ENCODE measurements around the gene SIGLEC15. TPM values are rescaled to one million over a fixed set of nuclear protein-coding genes. Genes with fewer than 3 reads are reported as not detected.
"Not testable (repeated sequence)": the region's sequence is repeated elsewhere in the genome, so short reads cannot be mapped to it uniquely, and the experiment has no call there.

The SIGLEC15 gene, protein sequence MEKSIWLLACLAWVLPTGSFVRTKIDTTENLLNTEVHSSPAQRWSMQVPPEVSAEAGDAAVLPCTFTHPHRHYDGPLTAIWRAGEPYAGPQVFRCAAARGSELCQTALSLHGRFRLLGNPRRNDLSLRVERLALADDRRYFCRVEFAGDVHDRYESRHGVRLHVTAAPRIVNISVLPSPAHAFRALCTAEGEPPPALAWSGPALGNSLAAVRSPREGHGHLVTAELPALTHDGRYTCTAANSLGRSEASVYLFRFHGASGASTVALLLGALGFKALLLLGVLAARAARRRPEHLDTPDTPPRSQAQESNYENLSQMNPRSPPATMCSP
- 0.07 and 0.12 TPM in 2 replicates for total RNA-seq (2014; rRNA removed; shearing (Covaris generic))

DNA sequence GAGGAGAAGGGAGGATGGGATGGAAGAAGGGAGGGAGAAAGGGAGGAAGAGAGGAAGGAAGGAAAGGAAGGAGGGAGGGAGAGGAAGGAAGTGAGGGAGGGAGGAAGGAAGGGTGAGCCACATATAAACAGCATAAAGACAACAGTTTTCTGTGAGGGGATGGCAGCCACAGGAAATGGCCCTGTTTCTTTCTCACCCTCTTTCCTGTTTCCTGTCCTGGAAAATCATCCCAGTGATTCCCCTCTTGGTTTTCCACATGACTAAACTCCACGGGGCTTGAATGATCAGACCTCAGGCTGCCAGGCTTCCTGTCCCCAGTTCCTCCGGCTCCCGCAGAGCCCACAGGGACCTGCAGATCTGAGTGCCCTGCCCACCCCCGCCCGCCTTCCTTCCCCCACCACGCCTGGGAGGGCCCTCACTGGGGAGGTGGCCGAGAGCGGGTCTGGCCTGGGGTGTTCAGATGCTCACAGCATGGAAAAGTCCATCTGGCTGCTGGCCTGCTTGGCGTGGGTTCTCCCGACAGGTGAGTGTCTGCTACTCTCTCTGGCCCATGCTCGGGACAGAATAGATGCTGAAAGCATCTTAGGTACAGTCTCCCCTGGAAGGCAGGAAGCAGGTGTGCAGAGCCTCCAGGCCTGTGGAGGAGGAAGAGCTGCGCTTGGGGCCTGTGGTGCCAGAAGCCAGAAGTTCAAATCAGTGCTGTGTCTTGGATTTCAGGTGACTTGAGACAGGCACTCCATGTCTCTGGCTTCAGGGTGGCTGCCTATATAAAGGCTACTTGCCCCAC, at the start of gene SIGLEC15:
SIGLEC15 (plus strand) TSS at position 418 of the 787 bp plus-strand sequence; CDS start at position 472, 54 bp downstream.
- DNase-seq (ENCODE audit: low spot score), result peak; percentile 44

GRCh38 chr18:45775743-45776142, 49.7 kb upstream of the SIGLEC15 start:
- no peak for DNase-seq (ENCODE audit: low spot score)

GRCh38 chr18:45777393-45777792, 48.1 kb upstream of the SIGLEC15 start:
- peak; percentile 68 for DNase-seq (ENCODE audit: low spot score)

DNA sequence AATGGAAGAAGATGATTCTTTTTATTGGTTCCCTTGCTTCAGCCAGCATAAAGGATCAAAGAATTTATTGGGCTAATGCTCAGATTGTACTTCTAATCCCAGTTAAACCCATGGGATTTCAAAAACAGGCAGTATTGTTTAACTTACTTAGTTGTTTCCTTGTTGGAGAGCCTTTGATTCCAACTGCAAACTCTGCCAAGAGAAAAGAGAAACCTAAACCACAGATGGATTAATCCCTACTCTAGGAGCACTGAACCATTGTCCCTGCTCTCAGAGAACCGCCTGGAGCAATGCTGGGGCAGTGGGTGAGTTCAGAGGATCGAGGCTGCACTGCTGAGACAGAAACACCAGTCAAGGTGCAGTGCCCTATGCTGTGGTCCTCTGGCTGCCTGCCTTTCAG, 44.9 kb upstream of the SIGLEC15 start:
- DNase-seq (ENCODE audit: low spot score), result no peak

DNA sequence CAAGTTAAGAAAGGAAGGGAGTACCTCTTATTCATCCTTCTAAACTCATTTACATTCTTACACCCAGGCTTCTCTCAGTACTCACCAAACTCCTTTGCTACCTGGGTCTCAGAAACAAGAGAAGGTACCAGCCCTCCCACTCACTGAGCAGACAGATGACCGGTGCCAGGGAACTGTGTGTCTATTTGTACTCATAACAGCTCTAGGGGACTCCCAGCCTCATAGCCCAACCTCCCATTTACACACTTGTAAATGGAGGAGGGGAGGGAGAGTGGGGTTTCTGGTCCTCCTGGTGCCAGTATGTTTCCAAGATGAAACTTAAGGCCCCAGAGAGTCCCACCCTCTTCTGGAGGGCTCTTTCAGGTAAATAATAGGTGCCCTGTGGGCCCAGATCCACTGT, 42.8 kb upstream of the SIGLEC15 start:
- no peak for DNase-seq (ENCODE audit: low spot score)

- DNase-seq (ENCODE audit: low spot score), result peak; percentile 43
Measured at GRCh38 chr18:45783097-45784075, 42.1 kb upstream of the SIGLEC15 start.

- peak; percentile 49 for DNase-seq (ENCODE audit: low spot score)
Measured at GRCh38 chr18:45785134-45785533, 40.3 kb upstream of the SIGLEC15 start.

DNA sequence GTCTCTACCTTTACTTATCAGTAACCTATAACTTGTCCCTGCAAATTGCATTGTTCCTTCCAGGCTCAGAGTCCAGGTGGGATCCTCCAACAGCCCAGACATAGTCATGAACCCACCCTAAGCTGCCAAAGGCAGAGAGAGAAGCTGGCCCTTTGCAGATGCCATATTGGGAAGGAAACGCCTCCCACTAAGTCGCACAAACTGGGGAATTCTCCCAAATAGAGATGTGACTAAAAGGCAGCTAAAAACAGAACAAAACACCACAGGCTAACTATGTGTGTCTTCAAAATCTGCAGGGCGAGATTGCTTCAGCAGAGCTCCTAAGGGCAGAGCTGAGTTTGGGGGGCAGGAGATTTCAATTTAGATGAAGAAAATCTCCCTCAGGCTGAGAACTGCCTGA, 38.5 kb upstream of the SIGLEC15 start:
- DNase-seq (ENCODE audit: low spot score), result no peak

GRCh38 chr18:45787346-45787745, 38.1 kb upstream of the SIGLEC15 start:
- DNase-seq (ENCODE audit: low spot score), result no peak

DNA sequence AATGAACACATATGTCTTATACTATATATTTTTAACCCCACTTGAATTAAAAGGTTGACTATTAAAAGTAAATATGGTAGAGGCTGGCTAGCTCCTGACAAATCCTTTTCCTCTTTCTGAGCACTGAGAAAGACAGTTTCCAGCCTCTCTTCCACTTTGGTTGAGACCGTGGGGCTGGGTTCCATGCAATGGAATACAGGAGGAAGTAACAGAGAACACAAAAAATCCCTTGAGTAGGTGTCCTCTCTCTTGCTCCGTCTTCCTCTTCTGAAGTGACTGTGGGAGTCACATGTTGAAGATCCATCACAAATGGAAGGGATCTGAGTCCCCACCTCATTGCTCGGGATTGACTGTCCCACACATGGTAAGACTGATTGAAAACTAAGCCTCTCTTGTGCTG, 36.6 kb upstream of the SIGLEC15 start:
- no peak for DNase-seq (ENCODE audit: low spot score)

DNA sequence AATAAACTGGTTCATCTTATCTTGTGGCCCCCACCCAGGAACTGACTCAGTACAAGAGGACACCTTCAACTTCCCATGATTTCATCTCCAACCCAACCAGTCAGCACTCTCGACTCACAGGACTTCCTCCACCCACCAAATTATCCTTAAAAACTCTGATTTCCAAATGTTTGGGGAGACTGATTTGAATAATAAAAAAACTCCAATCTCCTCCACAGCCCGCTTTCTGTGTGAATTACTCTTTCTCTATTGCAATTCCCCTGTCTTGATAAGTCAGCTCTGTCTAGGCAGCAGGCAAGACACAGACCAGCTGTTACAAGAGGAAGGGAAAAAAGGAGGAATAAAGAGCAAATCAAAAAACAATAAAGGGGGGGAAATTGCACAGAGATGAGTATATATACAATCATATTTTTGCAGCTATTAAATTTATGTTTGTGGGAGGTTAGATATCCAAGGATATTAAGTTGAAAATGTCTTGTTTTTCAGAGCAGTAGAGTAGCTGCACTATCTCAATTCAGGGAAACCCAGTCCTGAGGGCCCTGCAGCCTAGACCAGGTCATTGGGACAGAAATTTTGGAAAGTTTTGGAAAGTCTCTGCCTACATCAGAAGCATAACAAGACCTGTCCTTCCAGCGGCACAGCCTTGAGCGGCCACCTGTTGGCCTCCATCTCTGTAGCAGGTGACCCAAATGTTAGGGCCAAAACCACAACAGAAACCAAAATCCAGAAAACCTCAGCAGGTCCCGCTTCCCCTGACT, 32.8 kb upstream of the SIGLEC15 start:
- no peak for DNase-seq (ENCODE audit: low spot score)

GRCh38 chr18:45793264-45793965, 32.1 kb upstream of the SIGLEC15 start:
- peak; percentile 89 for DNase-seq (ENCODE audit: low spot score)

GRCh38 chr18:45801416-45802004, 24.0 kb upstream of the SIGLEC15 start:
- no peak for DNase-seq (ENCODE audit: low spot score)

DNA sequence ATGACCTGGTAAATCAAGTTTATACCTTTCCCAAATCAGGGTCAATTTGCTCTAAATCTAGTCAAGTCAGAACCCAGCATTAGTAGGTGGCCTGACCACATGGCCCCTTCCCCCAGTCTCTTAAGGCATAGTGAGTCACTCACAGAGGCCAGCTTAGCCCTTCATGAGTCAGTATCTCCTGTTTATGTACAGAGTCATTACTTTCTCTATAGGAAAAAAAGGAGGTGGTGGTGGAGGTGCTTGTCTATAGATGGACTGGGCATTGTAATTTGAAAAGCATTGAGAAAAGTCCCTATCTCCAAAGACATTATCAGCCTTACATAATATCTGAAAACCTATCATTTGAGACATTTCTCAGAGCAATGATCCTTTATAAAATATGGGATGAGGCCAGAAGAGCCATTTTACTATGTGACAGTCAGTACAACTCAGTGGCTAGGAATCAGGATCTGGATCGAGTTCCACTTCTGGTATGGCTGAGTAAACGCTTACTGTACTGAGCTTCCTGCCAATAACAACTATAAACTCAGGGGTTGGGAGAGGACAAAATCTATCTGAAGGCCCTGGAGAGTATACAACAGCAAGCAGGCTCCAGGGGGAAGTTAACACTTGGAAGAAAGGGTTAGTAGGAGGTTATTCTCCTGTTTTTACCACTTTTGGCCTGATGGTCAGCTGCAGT, 22.5 kb upstream of the SIGLEC15 start:
- DNase-seq (ENCODE audit: low spot score), result peak; percentile 93

DNA sequence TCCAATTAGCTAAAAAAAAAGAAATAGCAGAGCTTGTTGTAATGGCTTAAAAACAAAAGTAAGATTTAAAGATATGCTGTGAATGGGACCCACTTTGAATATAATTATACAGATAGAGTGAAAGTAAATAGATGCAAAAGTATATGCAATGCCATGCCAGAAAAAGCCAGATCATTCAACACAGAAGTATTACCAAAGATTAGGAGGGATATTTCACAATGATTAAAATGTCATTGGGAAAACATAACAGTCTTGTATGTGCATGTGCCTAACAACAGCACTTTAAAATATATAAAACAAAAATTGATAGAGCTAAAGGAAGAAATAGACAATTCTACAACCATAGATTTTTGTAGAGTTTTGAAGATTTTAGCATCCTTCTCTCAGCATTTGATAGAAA, 19.9 kb upstream of the SIGLEC15 start:
- DNase-seq (ENCODE audit: low spot score), result no peak

GRCh38 chr18:45806226-45806625, 19.2 kb upstream of the SIGLEC15 start:
- DNase-seq (ENCODE audit: low spot score), result no peak

DNA sequence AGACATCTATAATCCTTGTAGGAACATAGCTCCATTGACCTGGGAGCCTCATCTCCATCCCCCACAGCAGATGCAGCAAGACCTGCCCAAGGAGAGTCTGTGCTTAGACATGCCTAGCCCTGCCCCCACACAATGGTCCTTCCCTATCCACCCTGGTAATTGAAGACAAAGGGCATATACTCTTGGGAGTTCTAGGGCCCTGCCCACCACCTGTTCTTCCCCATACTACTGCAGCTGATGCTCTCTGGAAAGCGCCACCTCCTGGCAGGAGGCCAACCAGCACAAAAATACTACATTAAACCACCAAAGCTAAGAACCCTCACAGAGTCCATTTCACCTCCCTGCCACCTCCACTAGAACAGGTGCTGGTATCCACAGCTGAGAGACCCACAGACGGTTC, 18.3 kb upstream of the SIGLEC15 start:
- not testable (repeated sequence) for DNase-seq (ENCODE audit: low spot score)

- not testable (repeated sequence) for DNase-seq (ENCODE audit: low spot score)
Measured at GRCh38 chr18:45814733-45815132, 10.7 kb upstream of the SIGLEC15 start.

- DNase-seq (ENCODE audit: low spot score), result no peak
Measured at GRCh38 chr18:45817543-45817942, 7.9 kb upstream of the SIGLEC15 start.

All from A172 (cell line).